ENCODE data around the gene PHC2.

PHC2 gene

DNA sequence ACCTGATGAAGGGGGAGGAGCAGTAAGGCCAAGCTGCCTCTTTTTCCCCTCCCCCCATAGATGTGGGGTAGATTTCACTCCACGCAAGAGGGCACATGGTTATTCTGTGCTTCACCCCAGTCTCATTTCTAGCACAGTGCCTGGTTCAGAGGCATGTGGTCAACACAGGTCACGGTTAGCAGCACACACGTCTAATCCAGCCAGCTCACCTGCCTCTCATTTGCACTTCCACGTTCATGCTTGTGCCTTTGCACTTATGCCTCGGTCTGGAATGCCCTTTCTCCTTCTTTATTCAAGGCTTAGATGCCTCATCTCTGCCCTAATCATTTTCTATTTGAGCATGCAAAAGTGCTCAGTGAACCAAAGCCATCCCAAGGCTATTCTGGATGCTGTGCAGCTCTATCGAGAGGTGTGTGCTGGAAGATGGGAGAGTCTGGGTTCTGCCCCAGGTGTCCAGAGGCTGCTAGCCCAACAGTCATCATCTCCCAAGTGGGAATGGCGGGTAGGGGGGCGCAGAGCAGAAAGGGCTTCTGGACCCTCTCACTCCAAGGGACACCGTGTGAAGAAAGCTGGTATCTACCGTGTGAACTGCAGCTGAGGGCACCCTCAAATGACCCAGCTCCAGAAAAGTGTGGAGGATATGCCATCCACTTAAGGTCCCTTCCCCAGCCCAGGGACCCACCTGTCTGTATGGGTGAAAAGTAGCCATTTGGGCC lies 107.9 kb downstream of the PHC2 start:
- DNase-seq (ENCODE audit: low read depth in 2 of 2): no peak
- TF ChIP-seq, protein P1, sequence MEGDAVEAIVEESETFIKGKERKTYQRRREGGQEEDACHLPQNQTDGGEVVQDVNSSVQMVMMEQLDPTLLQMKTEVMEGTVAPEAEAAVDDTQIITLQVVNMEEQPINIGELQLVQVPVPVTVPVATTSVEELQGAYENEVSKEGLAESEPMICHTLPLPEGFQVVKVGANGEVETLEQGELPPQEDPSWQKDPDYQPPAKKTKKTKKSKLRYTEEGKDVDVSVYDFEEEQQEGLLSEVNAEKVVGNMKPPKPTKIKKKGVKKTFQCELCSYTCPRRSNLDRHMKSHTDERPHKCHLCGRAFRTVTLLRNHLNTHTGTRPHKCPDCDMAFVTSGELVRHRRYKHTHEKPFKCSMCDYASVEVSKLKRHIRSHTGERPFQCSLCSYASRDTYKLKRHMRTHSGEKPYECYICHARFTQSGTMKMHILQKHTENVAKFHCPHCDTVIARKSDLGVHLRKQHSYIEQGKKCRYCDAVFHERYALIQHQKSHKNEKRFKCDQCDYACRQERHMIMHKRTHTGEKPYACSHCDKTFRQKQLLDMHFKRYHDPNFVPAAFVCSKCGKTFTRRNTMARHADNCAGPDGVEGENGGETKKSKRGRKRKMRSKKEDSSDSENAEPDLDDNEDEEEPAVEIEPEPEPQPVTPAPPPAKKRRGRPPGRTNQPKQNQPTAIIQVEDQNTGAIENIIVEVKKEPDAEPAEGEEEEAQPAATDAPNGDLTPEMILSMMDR (IDR thresholded peaks at IDR 0.05; ENCODE audit: low read depth, low read length): no peak
- no peak overlapping the region for H3K4me3 ChIP-seq (replicated peaks in 1 of 2; ENCODE audit: low read depth in 2 of 2, low read length in 2 of 2)

DNA sequence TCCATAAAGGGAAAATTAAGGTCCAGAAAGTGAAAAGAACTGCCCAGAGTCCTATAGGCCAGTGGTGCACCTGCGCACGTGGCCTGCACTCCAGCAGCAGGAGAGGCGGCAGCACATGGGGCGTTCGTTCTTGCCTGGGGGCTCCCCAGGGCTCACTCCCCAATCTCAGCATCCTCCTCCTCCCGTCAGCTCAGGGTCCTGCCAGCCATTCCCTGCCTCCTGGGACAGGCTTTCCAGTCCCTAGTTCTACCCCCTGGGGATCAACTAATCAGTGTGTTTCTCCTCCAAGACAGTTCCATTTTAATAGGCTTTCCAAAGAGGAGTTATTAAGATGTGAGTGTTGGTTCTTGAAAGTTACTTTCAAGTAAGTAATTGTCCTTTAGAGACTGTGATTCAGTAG lies 108.8 kb downstream of the PHC2 start:
- H3K4me3 ChIP-seq (replicated peaks in 1 of 2; ENCODE audit: low read depth in 2 of 2, low read length in 2 of 2): no peak overlapping the region
- TF ChIP-seq, protein P1 (IDR thresholded peaks at IDR 0.05; ENCODE audit: low read depth, low read length): no peak
- no peak for DNase-seq (ENCODE audit: low read depth in 2 of 2)

DNA sequence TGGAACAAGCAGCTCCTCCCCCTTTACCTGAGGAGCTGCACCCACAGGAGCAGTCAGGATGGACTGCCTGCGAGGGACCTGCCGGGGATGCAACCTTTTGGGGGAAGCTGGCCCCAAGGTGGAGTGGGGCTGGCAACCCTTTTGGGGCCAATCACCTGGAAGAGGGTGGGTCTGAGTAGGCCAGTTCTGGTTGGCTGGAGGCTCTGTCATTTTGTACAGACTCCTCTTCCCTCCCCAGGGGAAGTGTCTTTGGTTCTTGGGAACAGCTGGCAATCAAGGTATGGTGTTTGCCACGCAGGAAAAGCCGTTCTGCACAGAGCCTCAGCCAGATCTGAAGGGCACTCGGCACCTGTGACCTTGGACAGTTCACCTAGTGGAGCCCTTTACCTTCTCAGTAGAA lies 109.7 kb downstream of the PHC2 start:
- TF ChIP-seq, protein P1 (IDR thresholded peaks at IDR 0.05; ENCODE audit: low read depth, low read length): no peak
- H3K4me3 ChIP-seq (replicated peaks in 1 of 2; ENCODE audit: low read depth in 2 of 2, low read length in 2 of 2): no peak overlapping the region
- DNase-seq (ENCODE audit: low read depth in 2 of 2): no peak

DNA sequence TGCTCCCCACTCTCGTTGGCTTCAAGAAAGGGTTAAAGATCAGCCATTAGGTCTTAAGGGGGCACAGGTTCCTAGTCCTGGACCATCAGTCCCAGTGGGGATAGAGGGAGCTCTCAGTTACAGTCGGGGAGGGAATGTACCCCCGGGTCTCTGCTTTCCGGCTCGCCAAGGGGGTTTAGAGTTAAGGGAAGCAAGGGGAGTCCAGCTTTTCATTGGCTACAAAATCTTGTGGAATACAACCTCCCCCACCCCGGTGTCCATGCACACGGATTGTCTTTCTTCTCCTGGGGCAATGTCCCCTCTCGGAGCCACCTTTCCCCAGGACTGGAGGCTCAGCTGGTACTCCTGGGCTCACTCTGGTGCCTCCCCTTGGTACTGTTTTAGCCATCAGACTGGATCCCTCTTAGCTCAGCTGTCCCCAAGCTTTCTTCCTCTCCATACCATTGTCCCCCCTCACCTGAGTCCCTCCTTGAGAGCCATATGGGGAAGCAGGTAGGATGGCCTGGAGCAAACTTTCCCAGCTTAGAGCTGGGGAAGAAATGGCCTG lies 110.2 kb downstream of the PHC2 start, which contains the start of gene A3GALT2:
A3GALT2 (minus strand) TSS at position 480 of the 547 bp plus-strand sequence; CDS start at position 480, 0 bp downstream.
- DNase-seq (ENCODE audit: low read depth in 2 of 2): no peak
- TF ChIP-seq, protein P1 (IDR thresholded peaks at IDR 0.05; ENCODE audit: low read depth, low read length): no peak
- no peak within 1 kb of the TSS for H3K4me3 ChIP-seq (replicated peaks in 1 of 2; ENCODE audit: low read depth in 2 of 2, low read length in 2 of 2)

DNA sequence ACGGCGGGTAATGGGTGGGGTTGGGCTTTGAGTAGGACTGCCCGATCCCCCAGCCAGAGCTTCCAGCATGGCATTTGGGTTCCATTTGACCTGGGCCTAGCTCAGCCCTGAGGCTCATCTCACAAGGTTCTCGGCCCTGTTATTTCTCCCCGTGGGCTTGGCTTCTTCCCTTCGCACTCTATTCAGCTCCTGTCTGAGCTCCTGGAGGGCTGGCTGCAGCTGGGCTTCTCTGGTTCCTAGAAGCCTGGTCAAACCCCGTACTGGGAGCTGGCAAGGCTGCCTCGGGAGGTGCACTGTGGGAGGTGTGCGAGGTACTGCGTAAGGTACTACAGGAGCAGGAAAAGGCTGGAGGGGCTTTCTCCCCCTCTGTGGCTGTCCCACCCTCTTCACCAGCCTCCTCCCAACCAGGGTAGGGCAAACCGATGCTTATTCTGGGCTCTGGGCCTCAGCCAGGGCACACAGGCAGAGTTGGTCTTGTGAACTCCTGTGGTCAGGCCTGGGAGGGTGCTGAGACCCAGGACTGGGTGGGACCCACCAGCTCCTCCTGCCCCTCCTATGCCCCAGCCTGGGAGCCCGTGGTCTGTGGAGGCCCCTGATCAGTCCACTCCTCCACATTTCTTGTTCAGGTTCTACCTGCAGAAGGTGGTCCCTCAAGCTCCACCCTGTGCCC lies 110.8 kb downstream of the PHC2 start:
- DNase-seq (ENCODE audit: low read depth in 2 of 2): no peak
- TF ChIP-seq, protein P1 (IDR thresholded peaks at IDR 0.05; ENCODE audit: low read depth, low read length): no peak
- H3K4me3 ChIP-seq (replicated peaks in 1 of 2; ENCODE audit: low read depth in 2 of 2, low read length in 2 of 2): no peak overlapping the region

DNA sequence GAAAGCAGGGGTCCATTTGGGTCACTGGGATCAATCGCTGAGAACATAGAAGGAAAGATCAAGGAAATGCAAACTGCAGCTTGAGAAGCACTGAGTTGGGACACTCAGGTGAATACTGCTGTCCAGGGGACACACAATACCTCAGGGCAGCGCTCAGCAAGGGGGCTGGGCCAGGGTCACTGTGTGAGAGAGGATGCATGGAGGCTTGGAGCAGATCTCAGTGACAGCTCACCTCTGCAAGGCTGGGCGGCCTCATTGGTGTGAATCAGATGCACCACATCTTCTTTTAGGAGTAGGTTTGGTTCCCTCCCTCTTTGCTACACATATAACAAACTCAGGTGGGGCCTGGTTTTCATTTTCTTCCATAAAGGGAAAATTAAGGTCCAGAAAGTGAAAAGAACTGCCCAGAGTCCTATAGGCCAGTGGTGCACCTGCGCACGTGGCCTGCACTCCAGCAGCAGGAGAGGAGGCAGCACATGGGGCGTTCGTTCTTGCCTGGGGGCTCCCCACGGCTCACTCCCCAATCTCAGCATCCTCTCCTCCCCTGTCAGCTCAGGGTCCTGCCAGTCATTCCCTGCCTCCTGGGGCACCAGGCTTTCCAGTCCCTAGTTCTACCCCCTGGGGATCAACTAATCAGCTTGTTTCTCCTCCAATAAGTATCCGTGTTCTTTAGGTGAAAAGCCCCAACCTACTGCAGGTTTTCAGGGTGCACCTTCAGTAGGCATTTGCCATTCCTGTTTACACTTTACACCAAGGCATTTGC lies 111.5 kb downstream of the PHC2 start:
- H3K4me3 ChIP-seq (replicated peaks in 1 of 2; ENCODE audit: low read depth in 2 of 2, low read length in 2 of 2): no peak overlapping the region
- TF ChIP-seq, protein P1 (IDR thresholded peaks at IDR 0.05; ENCODE audit: low read depth, low read length): no peak
- DNase-seq (ENCODE audit: low read depth in 2 of 2): no peak
